Tibial nerve (tissue), 4 donors: ENCODE measurements around the gene RBM33.

Experiments
- CTCF ChIP-seq, 5 experiments: fragments of 200-600 bp in 3 of 5; fragments of 450-650 bp in 2 of 5; sonication (generic) in 3 of 5; IDR thresholded peaks; one replicate each; pipeline ENCODE4 v1.5.1; 2016 to 2019; ENCODE audit warnings: antibody characterized with exemption in 5 of 5, mild to moderate bottlenecking in 3 of 5, moderate library complexity in 2 of 5
- EP300 ChIP-seq, 2 donors: sonication (generic); formaldehyde crosslinking; IDR thresholded peaks; one replicate each; pipeline ENCODE4 v1.6.1; 2017; ENCODE audit warnings: antibody characterized with exemption in 2 of 2, mild to moderate bottlenecking in 1 of 2
- POLR2A ChIP-seq, 2 donors: fragments of 450-650 bp; IDR thresholded peaks; one replicate each; pipeline ENCODE4 v1.6.1; 2017; ENCODE audit warnings: antibody characterized with exemption in 2 of 2, mild to moderate bottlenecking in 2 of 2, moderate library complexity in 2 of 2

- TF ChIP-seq POLR2A (IDR thresholded peaks at IDR 0.05): no peak
- no peak for TF ChIP-seq CTCF (IDR thresholded peaks at IDR 0.05)
- TF ChIP-seq EP300 (IDR thresholded peaks at IDR 0.05): no peak
Observed at GRCh38 chr7:155603205-155603857, 41.1 kb upstream of the RBM33 start.
